ENCODE data around the gene CSGALNACT2. TPM values are rescaled to one million over a fixed set of nuclear protein-coding genes. Genes with fewer than 3 reads are reported as not detected.

Gene CSGALNACT2
- total RNA-seq, 1 experiment from 2014 or later, result 8.9 TPM

DNA sequence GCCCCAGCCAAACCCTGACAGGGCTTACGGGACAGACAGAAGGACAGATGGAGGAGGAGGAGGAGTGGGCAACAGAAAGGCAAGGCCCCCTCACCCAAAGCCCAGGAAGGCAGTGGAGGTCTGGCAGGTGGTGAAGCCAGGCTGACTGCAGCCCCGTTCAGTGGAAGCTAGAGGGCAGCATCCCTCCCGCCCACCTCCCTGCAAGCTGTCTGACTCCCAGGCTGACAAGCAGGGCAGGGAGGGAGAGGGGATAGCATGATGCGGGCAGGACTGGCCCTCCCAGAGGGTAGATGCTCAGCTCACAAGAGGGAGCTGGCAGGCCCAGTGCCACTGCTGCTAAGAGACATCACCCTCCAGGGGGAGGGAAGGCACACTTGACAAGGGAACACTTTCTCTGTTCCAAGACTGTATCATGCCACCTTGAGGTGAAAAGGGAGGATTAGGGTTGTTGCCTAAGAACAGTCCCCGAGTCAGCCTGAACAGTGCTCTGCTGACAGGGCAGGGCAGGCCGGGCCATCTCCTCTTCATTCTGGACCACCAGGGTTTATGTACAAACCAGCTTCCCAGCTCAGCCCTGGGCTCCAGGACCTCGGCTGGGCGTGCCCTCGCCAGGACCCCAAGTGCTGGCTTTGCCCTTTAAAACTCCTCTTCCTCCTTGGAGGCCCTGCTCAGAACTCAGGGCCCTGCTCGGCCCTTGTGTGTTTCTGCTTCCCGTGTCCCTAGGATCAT, 66.9 kb downstream of the CSGALNACT2 start:
- no peaks in the 10 kb centered on the region for H3K9me3 ChIP-seq (ENCODE audit: control insufficient read depth, low read depth, low read length)
- H3K14ac ChIP-seq (ENCODE audit: insufficient read depth, low read length), result no peak overlapping the region
- DNase-seq, result peak; percentile 91
- no peak overlapping the region for H3K23ac ChIP-seq (ENCODE audit: insufficient read length, low read depth, low read length)
- no peaks in the 10 kb centered on the region for H3K79me1 ChIP-seq (ENCODE audit: insufficient read depth, low read depth, low read length, poor library complexity, severe bottlenecking)
- H4K8ac ChIP-seq (replicated peaks; ENCODE audit: insufficient read length, low read depth, low read length), result no peak overlapping the region
- no peak overlapping the region for H3K27ac ChIP-seq (ENCODE audit: insufficient read length, low read depth, low read length)
- no peak overlapping the region for H3K18ac ChIP-seq (ENCODE audit: insufficient read length, low read depth, low read length)
- H2BK120ac ChIP-seq (ENCODE audit: low read depth, low read length, poor library complexity, severe bottlenecking), result no peak overlapping the region
- no CpG with 5 or more reads among the region's 11 CpGs for WGBS (ENCODE audit: extremely low coverage, insufficient read length, low lambda C conversion rate)
- H3K4ac ChIP-seq (ENCODE audit: low read depth, low read length), result no peak overlapping the region
- H3K9ac ChIP-seq (ENCODE audit: extremely low read depth, insufficient read length, low read length), result no peak overlapping the region
- H2AK5ac ChIP-seq (ENCODE audit: insufficient read length, low read length), result no peak overlapping the region
- peaks cover under 1 to 4% (median under 1%) of the 10 kb centered on the region in 3 experiments; a peak in 6 of 7 replicates for H3K36me3 Mint-ChIP-seq (ENCODE audit: insufficient read depth in 1 of 3, low read depth in 3 of 3)
- H3K27ac Mint-ChIP-seq, result no peak overlapping the region
- H4K91ac ChIP-seq (ENCODE audit: insufficient read length, low read depth, low read length), result no peak overlapping the region
- no peaks in the 10 kb centered on the region for H3K4me1 ChIP-seq (ENCODE audit: insufficient read depth, low read length)
- no peak overlapping the region for H2BK12ac ChIP-seq (ENCODE audit: insufficient read length, low read depth, low read length)
- TF ChIP-seq, protein P1, sequence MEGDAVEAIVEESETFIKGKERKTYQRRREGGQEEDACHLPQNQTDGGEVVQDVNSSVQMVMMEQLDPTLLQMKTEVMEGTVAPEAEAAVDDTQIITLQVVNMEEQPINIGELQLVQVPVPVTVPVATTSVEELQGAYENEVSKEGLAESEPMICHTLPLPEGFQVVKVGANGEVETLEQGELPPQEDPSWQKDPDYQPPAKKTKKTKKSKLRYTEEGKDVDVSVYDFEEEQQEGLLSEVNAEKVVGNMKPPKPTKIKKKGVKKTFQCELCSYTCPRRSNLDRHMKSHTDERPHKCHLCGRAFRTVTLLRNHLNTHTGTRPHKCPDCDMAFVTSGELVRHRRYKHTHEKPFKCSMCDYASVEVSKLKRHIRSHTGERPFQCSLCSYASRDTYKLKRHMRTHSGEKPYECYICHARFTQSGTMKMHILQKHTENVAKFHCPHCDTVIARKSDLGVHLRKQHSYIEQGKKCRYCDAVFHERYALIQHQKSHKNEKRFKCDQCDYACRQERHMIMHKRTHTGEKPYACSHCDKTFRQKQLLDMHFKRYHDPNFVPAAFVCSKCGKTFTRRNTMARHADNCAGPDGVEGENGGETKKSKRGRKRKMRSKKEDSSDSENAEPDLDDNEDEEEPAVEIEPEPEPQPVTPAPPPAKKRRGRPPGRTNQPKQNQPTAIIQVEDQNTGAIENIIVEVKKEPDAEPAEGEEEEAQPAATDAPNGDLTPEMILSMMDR (conservative IDR thresholded peaks at IDR 0.05), result peak; percentile 96
- H3K4me2 ChIP-seq (ENCODE audit: insufficient read depth, insufficient read length, low read length), result no peak overlapping the region
- no peak overlapping the region for H3K56ac ChIP-seq (ENCODE audit: insufficient read length, low read depth, low read length)
- H3K9me3 Mint-ChIP-seq, result no peaks in the 10 kb centered on the region
- H2BK15ac ChIP-seq (ENCODE audit: low read depth, low read length), result no peak overlapping the region
- H4K20me1 ChIP-seq (ENCODE audit: control insufficient read depth, insufficient read depth, insufficient read length), result no peaks in the 10 kb centered on the region
- H3K23me2 ChIP-seq (ENCODE audit: insufficient read length, low read depth, low read length, poor library complexity, severe bottlenecking), result no peaks in the 10 kb centered on the region
- no peak overlapping the region for H4K5ac ChIP-seq (ENCODE audit: insufficient read length, low read depth, low read length)
- H3K27me3 ChIP-seq (ENCODE audit: insufficient read depth, low read length), result no peaks in the 10 kb centered on the region
- H3K79me2 ChIP-seq (ENCODE audit: insufficient read depth, low read length), result no peaks in the 10 kb centered on the region
- H3K4me1 Mint-ChIP-seq, result peaks cover 1 to 7% of the 10 kb centered on the region in 2 experiments; a peak in 2 of 4 replicates
- H2AFZ ChIP-seq (ENCODE audit: low read length), result no peak overlapping the region
- peak overlapping the region in 1 of 2 experiments; percentile 46; a peak in 2 of 5 replicates for H3K4me3 Mint-ChIP-seq
- H2BK5ac ChIP-seq (ENCODE audit: insufficient read length, low read length), result no peak overlapping the region
- H2BK20ac ChIP-seq (ENCODE audit: low read depth, low read length, poor library complexity, severe bottlenecking), result no peak overlapping the region
- no peak overlapping the region for H3T11ph ChIP-seq (ENCODE audit: low read length)
- no peaks in the 10 kb centered on the region for H3K27me3 Mint-ChIP-seq (ENCODE audit: low read depth)
